Stomach (tissue), 9 donors: ENCODE results near the gene FAM43A. TPM values are rescaled to one million over a fixed set of nuclear protein-coding genes. Genes with fewer than 3 reads are reported as not detected.

ENCODE experiments used
- DNase-seq, 2 donors: peaks; one replicate each; pipeline versions ENCODE4 v3.0.0 to v3.0.0-alpha.2; 2013 to 2019
- H3K27ac ChIP-seq, 5 donors: fragments of 200-600 bp in 4 of 5; sonication (generic) in 4 of 5; one replicate each; pipeline ENCODE4 v1.5.1; 2013 to 2019; ENCODE audit warnings: mild to moderate bottlenecking in 1 of 5, moderate library complexity in 1 of 5
- H3K27me3 ChIP-seq, 3 donors: fragments of 200-600 bp; sonication (generic); one replicate each; pipeline ENCODE4 v1.5.1; 2017 to 2019; ENCODE audit warnings: mixed run types in 1 of 3
- H3K36me3 ChIP-seq, 4 donors: fragments of 200-600 bp; sonication (generic); 1 replicate in 3 of 4; 2 replicates in 1 of 4; pipeline ENCODE4 v1.5.1; 2016 to 2019
- H3K4me1 ChIP-seq, 4 donors: fragments of 200-600 bp; sonication (generic); one replicate each; pipeline ENCODE4 v1.5.1; 2016 to 2019
- H3K4me3 ChIP-seq, 4 donors: fragments of 200-600 bp; sonication (generic) in 3 of 4; one replicate each; pipeline ENCODE4 v1.5.1; 2016 to 2019; ENCODE audit warnings: mild to moderate bottlenecking in 1 of 4
- H3K9me3 ChIP-seq, 4 donors: fragments of 200-600 bp; sonication (generic); one replicate each; pipeline ENCODE4 v1.5.1; 2016 to 2019
- CTCF ChIP-seq, 7 experiments: fragments of 450-650 bp in 4 of 7; fragments of 200-600 bp in 3 of 7; sonication (generic) in 3 of 7; IDR thresholded peaks; one replicate each; pipeline ENCODE4 v1.5.1; 2016 to 2019; ENCODE audit warnings: antibody characterized with exemption in 7 of 7, control low read depth in 2 of 7, mild to moderate bottlenecking in 1 of 7
- EP300 ChIP-seq: sonication (generic); formaldehyde crosslinking; IDR thresholded peaks from one replicate; pipeline ENCODE4 v1.6.1; 2017; ENCODE audit warnings: antibody characterized with exemption
- POLR2A ChIP-seq, 4 donors: fragments of 450-650 bp; IDR thresholded peaks; one replicate each; pipeline ENCODE4 v1.6.1; 2016; ENCODE audit warnings: antibody characterized with exemption in 4 of 4, control low read depth in 2 of 4, mild to moderate bottlenecking in 1 of 4, moderate library complexity in 1 of 4
- POLR2AphosphoS5 ChIP-seq, 3 donors: sonication (generic); formaldehyde crosslinking; IDR thresholded peaks; one replicate each; pipeline ENCODE4 v1.6.1; 2016; ENCODE audit warnings: antibody characterized with exemption in 3 of 3
- WGBS, 5 donors: extraction: QIAGEN DNeasy Blood & Tissue Kit in 3 of 5; methylation state at CpG; one replicate each; pipeline versions ENCODE4 v1.1.5 to v1.1.7; 2013 to 2018; 5-methylcytosine and 5-hydroxymethylcytosine counted together
- intact Hi-C: fragments of 100-400 bp; cut with DNase I; formaldehyde crosslinking; loops from one replicate; pipeline ENCODE4 v1.15.1; 2023; ENCODE audit warnings: low total_unique reads
- polyA plus RNA-seq, 3 donors: library from polyadenylated mRNA; stranded (reverse); fragments of 200-250 nt; gene quantifications; one replicate each; pipeline ENCODE4 v1.2.3, GENCODE V29; 2013
- total RNA-seq, 5 donors: library from RNA; depleted of rRNA; stranded (reverse); fragments of >200 nt; gene quantifications; one replicate each; pipeline versions ENCODE4 v1.1.0 to v1.2.3, GENCODE V29; 2014 to 2016
- donor health status: healthy with polysubstance abuse.
- donor health status: Bipolar disorder and iron deficiency.
- donor health status: healthy.

FAM43A gene
- total and polyA plus RNA-seq, 8 donors: 1.3 to 42.0 (median 4.2) TPM

GRCh38 chr3:194696702-194697101 is 11.0 kb downstream of the FAM43A start:
- Histone ChIP-seq H3K36me3 (no peaks in the 10 kb centered on the region), H3K27ac (no peak overlapping the region), H3K4me3 (no peak overlapping the region), H3K4me1 (peaks cover 0 to under 1% (median 0%) of the 10 kb centered on the region in 4 donors), H3K27me3 (no peaks in the 10 kb centered on the region), H3K9me3 (peaks cover 0 to 14% (median 12%) of the 10 kb centered on the region in 4 donors)
- DNase-seq: no peak
- TF ChIP-seq EP300: no peak
- no peak for TF ChIP-seq POLR2AphosphoS5 (IDR thresholded peaks at IDR 0.05)
- TF ChIP-seq CTCF (IDR thresholded peaks at IDR 0.05): no peak
- TF ChIP-seq POLR2A (IDR thresholded peaks at IDR 0.05): no peak
- intact Hi-C loops: loop anchor here (10.0 kb wide), 1 partner anchor 58 kb away; no protein-coding TSS in a partner anchor
- WGBS, 5 donors: 68 to 84% (median 80%) methylated on average over 6 of the region's 6 CpGs

DNA sequence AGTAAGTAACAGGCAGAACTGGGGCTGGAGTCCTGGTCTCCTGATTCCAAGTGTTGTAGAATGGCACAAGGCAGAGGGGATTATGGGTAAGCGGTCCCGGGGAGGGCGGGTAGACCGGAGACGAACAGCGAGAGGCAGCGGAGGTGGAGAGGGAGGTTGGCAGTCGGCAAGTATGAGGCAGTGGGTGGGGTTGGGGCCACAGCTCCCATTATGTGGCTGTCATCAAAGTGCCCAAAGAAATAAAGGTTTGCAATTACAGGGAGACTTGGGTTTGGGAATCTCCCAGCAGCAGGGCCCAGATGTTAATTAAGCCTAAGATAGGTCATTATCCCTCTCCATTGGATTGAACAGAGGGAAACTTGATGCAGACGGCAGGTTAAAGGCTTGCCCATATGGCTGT is 16.9 kb downstream of the FAM43A start:
- TF ChIP-seq POLR2AphosphoS5 (IDR thresholded peaks at IDR 0.05) (no peak), CTCF (IDR thresholded peaks at IDR 0.05) (no peak)
- intact Hi-C loops: no loop called here

GRCh38 chr3:194705227-194705626 is 19.5 kb downstream of the FAM43A start:
- intact Hi-C loops: no loop called here
- whole genome bisulfite sequencing, 5 donors: 83 to 91% (median 90%) methylated on average over 8 of the region's 8 CpGs

More for the DNA sequence above, 16.9 kb downstream of the FAM43A start:
- WGBS, 5 donors: 93 to 97% (median 96%) methylated on average over 9 of the region's 9 CpGs
- H3K27ac ChIP-seq: no peak overlapping the region
- no peaks in the 10 kb centered on the region for H3K4me1 ChIP-seq
- H3K4me3 ChIP-seq: no peak overlapping the region
- H3K36me3 ChIP-seq: no peaks in the 10 kb centered on the region
- peaks cover 0 to 14% (median 12%) of the 10 kb centered on the region in 4 donors for H3K9me3 ChIP-seq
- no peaks in the 10 kb centered on the region for H3K27me3 ChIP-seq
- DNase-seq: no peak

GRCh38 chr3:194705761-194706160 is 20.1 kb downstream of the FAM43A start:
- H3K4me1 ChIP-seq: no peaks in the 10 kb centered on the region
- no peak for TF ChIP-seq CTCF (IDR thresholded peaks at IDR 0.05)
- TF ChIP-seq POLR2A (IDR thresholded peaks at IDR 0.05): no peak
- no peak for TF ChIP-seq POLR2AphosphoS5 (IDR thresholded peaks at IDR 0.05)
- WGBS, 5 donors: 77 to 87% (median 84%) methylated on average over 10 to 11 of the region's 11 CpGs
- H3K9me3 ChIP-seq: peaks cover 0 to 7% (median 3%) of the 10 kb centered on the region in 4 donors
- no peaks in the 10 kb centered on the region for H3K36me3 ChIP-seq
- no peak overlapping the region for H3K27ac ChIP-seq
- H3K27me3 ChIP-seq: no peaks in the 10 kb centered on the region
- no peak for DNase-seq
- H3K4me3 ChIP-seq: no peak overlapping the region
- intact Hi-C loops: no loop called here

More at GRCh38 chr3:194705227-194705626, 19.5 kb downstream of the FAM43A start:
- DNase-seq: no peak
- no peaks in the 10 kb centered on the region for H3K36me3 ChIP-seq
- peaks cover 0 to 7% (median 3%) of the 10 kb centered on the region in 4 donors for H3K9me3 ChIP-seq
- H3K27ac ChIP-seq: no peak overlapping the region
- H3K4me1 ChIP-seq: no peaks in the 10 kb centered on the region
- H3K4me3 ChIP-seq: no peak overlapping the region
- H3K27me3 ChIP-seq: no peaks in the 10 kb centered on the region
- TF ChIP-seq CTCF (IDR thresholded peaks at IDR 0.05): no peak
- no peak for TF ChIP-seq POLR2A (IDR thresholded peaks at IDR 0.05)
- no peak for TF ChIP-seq EP300
- TF ChIP-seq POLR2AphosphoS5 (IDR thresholded peaks at IDR 0.05): no peak
